Activated naive CD4-positive, alpha-beta T cell treated with anti-CD3 and anti-CD28 coated beads for 36 hours (primary cell): ENCODE results near the gene SDCCAG8. TPM values are rescaled to one million over a fixed set of nuclear protein-coding genes. Genes with fewer than 3 reads are reported as not detected.

ENCODE experiments used
- CTCF ChIA-PET: fragments of 350-600 bp; sonication (Branson Sonifier 250); formaldehyde crosslinking; loops from one replicate; lab custom pipeline; 2021; ENCODE audit warnings: antibody characterized with exemption; lab: Charles Lee
- DNase-seq: peaks from one replicate; pipeline ENCODE4 v3.0.0-alpha.2; 2020
- H3K27ac Mint-ChIP-seq: one replicate; pipeline ENCODE4 v1.8.0; 2021; ENCODE audit warnings: mild to moderate bottlenecking, mixed read lengths
- H3K27me3 Mint-ChIP-seq: one replicate; pipeline ENCODE4 v1.8.0; 2021; ENCODE audit warnings: low read depth, mixed read lengths
- H3K36me3 Mint-ChIP-seq: one replicate; pipeline ENCODE4 v1.8.0; 2021; ENCODE audit warnings: low read depth, mixed read lengths
- H3K4me1 Mint-ChIP-seq: one replicate; pipeline ENCODE4 v1.8.0; 2021; ENCODE audit warnings: low read depth, mixed read lengths
- H3K4me3 Mint-ChIP-seq: one replicate; pipeline ENCODE4 v1.8.0; 2021; ENCODE audit warnings: mild to moderate bottlenecking, moderate library complexity, mixed read lengths
- H3K9me3 Mint-ChIP-seq: one replicate; pipeline ENCODE4 v1.8.0; 2021; ENCODE audit warnings: mixed read lengths
- intact Hi-C: fragments of 100-400 bp; cut with micrococcal nuclease; formaldehyde crosslinking; loops from one replicate; pipeline ENCODE4 v1.15.1; 2023
- total RNA-seq, 2 experiments: library from RNA; stranded (reverse); gene quantifications; one replicate each; pipeline ENCODE4 v1.2.3, GENCODE V29; 2021

The SDCCAG8 gene
- total RNA-seq, 2 experiments from 2014 or later = 24.5 to 29.9 TPM

- intact Hi-C loops = loop anchor here (2.0 kb wide), 1 partner anchor 504 kb away; the partner anchor contains the start of gene AKT3
- no peaks in the 10 kb centered on the region for H3K9me3 Mint-ChIP-seq
- H3K4me1 Mint-ChIP-seq = peaks cover 2% of the 10 kb centered on the region
- no peak for DNase-seq
- CTCF ChIA-PET = interaction anchor here (0.7 to 3.3 kb wide), 2 partner anchors 403 to 902 kb away, joined by 3 to 14 read pairs; no protein-coding TSS in a partner anchor
- H3K27ac Mint-ChIP-seq = no peak overlapping the region
- H3K36me3 Mint-ChIP-seq = peaks cover 25% of the 10 kb centered on the region
- H3K27me3 Mint-ChIP-seq = no peaks in the 10 kb centered on the region
- no peak overlapping the region for H3K4me3 Mint-ChIP-seq
Measured at GRCh38 chr1:243346468-243346867, 90.6 kb downstream of the SDCCAG8 start.

- intact Hi-C loops = no loop called here
- DNase-seq = no peak
- Mint-ChIP-seq H3K4me3 (no peak overlapping the region), H3K27ac (no peak overlapping the region), H3K27me3 (no peaks in the 10 kb centered on the region), H3K4me1 (peaks cover 6% of the 10 kb centered on the region), H3K9me3 (no peaks in the 10 kb centered on the region), H3K36me3 (peaks cover 25% of the 10 kb centered on the region)
- CTCF ChIA-PET = no interaction called here
Measured at GRCh38 chr1:243348331-243348730, 92.5 kb downstream of the SDCCAG8 start.

- H3K4me1 Mint-ChIP-seq = peaks cover 12% of the 10 kb centered on the region
- no peaks in the 10 kb centered on the region for H3K27me3 Mint-ChIP-seq
- H3K27ac Mint-ChIP-seq = no peak overlapping the region
- H3K9me3 Mint-ChIP-seq = no peaks in the 10 kb centered on the region
- peaks cover 23% of the 10 kb centered on the region for H3K36me3 Mint-ChIP-seq
- intact Hi-C loops = no loop called here
- no peak overlapping the region for H3K4me3 Mint-ChIP-seq
- DNase-seq = no peak
- CTCF ChIA-PET = interaction anchor here (0.6 kb wide), 2 partner anchors 281 to 1328 kb away, joined by 4 to 7 read pairs; no protein-coding TSS in a partner anchor
Measured at GRCh38 chr1:243349128-243349527, 93.3 kb downstream of the SDCCAG8 start.

DNA sequence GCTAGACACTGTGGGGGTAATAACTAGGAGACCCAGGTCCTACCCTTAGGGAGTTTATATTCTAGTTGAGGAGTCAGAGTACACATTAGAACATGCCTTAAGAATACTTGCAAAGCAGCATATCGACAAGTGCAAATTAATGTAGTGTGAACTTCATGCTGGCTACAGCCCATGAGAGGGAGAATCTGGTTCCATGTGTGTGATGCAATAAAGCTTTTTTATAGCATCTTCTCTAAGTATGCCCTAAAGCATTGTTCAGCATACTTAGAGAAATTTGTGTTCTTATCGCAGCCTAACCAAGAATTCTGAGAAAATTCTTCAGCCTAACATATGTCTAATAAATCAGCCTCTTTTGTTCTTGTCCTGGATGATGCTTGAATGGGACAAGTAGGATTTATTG is 95.5 kb downstream of the SDCCAG8 start:
- Mint-ChIP-seq H3K4me1 (peaks cover 20% of the 10 kb centered on the region), H3K9me3 (no peaks in the 10 kb centered on the region), H3K4me3 (no peak overlapping the region), H3K27ac (no peak overlapping the region), H3K36me3 (peaks cover 22% of the 10 kb centered on the region), H3K27me3 (no peaks in the 10 kb centered on the region)
- intact Hi-C loops = no loop called here
- CTCF ChIA-PET = no interaction called here
- no peak for DNase-seq

GRCh38 chr1:243354511-243355153 is 98.8 kb downstream of the SDCCAG8 start:
- CTCF ChIA-PET = interaction anchor here (1.7 kb wide), 1 partner anchor 11 kb away, joined by 8 read pairs; no protein-coding TSS in a partner anchor
- no peak for DNase-seq
- peaks cover 20% of the 10 kb centered on the region for H3K4me1 Mint-ChIP-seq
- intact Hi-C loops = no loop called here
- no peaks in the 10 kb centered on the region for H3K27me3 Mint-ChIP-seq
- H3K36me3 Mint-ChIP-seq = peaks cover 16% of the 10 kb centered on the region
- no peak overlapping the region for H3K27ac Mint-ChIP-seq
- no peak overlapping the region for H3K4me3 Mint-ChIP-seq
- no peaks in the 10 kb centered on the region for H3K9me3 Mint-ChIP-seq

DNA sequence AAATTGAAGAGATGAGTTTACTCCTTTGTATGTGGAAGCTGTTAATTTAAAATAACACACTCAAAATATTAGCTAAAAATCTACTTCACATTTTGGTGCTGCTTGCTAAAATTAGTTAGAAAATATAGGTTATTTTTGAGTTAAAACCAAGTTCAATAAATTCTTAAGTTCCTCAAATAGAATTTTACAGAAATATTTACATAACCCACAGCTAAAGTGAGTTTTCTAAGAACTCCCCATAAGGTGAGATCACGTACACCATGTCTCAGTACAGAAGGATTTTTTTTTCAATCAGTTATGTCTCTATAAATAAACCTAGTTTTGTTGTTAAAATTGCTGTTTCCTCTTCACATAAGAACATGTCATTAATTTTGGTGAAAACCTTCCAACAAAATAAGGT is 108.0 kb downstream of the SDCCAG8 start:
- CTCF ChIA-PET = no interaction called here

DNA sequence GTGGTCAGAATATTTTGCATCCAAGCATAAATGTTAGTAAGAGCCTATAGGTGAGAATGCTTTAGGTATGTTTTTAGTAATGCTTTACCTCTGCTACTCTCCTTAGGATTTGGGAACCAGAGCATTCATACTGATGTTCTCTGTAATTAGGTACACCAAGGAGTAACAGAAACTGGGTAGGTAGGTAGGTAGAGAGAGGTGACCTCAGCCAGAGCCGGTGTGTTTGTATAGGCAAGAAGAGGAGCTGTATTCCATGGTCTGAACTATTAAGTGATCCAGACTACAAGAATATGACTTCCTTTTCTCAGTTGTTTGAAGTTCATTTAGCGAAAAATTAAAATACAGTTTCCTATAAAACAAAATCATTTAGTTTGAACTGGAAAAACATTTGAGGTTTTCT is 108.5 kb downstream of the SDCCAG8 start:
- CTCF ChIA-PET = no interaction called here

More for the DNA sequence above, 108.0 kb downstream of the SDCCAG8 start:
- intact Hi-C loops = no loop called here
- Mint-ChIP-seq H3K9me3 (no peaks in the 10 kb centered on the region), H3K36me3 (peaks cover 15% of the 10 kb centered on the region), H3K4me3 (no peak overlapping the region), H3K27ac (no peak overlapping the region), H3K4me1 (no peaks in the 10 kb centered on the region), H3K27me3 (no peaks in the 10 kb centered on the region)
- no peak for DNase-seq

GRCh38 chr1:243364866-243365265 is 109.0 kb downstream of the SDCCAG8 start:
- DNase-seq = no peak
- intact Hi-C loops = no loop called here
- Mint-ChIP-seq H3K9me3 (no peaks in the 10 kb centered on the region), H3K27ac (no peak overlapping the region), H3K27me3 (no peaks in the 10 kb centered on the region), H3K4me3 (no peak overlapping the region), H3K4me1 (no peaks in the 10 kb centered on the region), H3K36me3 (peaks cover 16% of the 10 kb centered on the region)
- CTCF ChIA-PET = no interaction called here

More for the DNA sequence above, 108.5 kb downstream of the SDCCAG8 start:
- Mint-ChIP-seq H3K4me3 (no peak overlapping the region), H3K9me3 (no peaks in the 10 kb centered on the region), H3K27ac (no peak overlapping the region), H3K27me3 (no peaks in the 10 kb centered on the region), H3K36me3 (peaks cover 15% of the 10 kb centered on the region), H3K4me1 (no peaks in the 10 kb centered on the region)
- no peak for DNase-seq
- intact Hi-C loops = no loop called here

DNA sequence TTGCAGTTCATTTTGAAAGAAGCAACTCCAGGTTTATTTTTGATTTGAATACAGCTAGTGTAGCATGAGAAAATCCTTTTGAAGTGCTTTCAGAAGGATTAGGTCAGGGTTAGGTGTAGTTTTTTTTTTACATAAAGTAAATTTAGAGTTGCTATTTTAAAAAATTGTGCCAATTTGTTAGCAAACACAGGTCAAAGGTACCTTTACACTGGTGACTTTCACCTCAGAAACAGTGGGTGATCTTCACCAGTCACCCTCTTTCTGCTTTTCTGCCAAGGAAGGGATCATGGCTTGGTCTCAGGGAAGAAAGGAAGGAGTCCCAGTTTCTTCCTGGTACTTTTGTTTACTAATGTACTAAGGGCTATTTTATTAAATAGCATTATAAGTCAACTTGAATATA is 111.5 kb downstream of the SDCCAG8 start:
- Mint-ChIP-seq H3K9me3 (no peaks in the 10 kb centered on the region), H3K4me3 (no peak overlapping the region), H3K4me1 (no peaks in the 10 kb centered on the region), H3K36me3 (peaks cover 13% of the 10 kb centered on the region), H3K27me3 (no peaks in the 10 kb centered on the region), H3K27ac (no peak overlapping the region)
- no peak for DNase-seq
- intact Hi-C loops = no loop called here
- CTCF ChIA-PET = no interaction called here

DNA sequence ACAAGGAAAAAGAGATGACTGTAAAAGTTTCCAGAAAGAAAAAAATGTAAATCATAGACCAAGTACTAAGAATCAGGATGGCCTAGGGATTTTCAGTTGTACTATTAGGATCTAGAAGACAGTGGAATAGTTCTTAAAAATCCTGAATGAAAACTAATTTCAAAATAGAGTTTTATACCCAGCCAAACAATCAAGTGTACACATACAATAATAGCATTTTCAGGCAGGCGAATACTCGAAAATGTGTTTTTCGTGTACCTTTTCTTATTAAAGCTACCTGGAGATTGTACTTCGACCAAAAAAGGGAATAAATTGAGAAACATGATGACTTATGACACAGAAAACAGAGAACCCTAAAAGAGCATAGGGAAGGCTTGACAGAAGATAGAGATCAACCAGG is 118.6 kb downstream of the SDCCAG8 start:
- CTCF ChIA-PET = no interaction called here
- intact Hi-C loops = no loop called here
- H3K27ac Mint-ChIP-seq = no peak overlapping the region
- peaks cover 25% of the 10 kb centered on the region for H3K36me3 Mint-ChIP-seq
- H3K27me3 Mint-ChIP-seq = no peaks in the 10 kb centered on the region
- no peaks in the 10 kb centered on the region for H3K4me1 Mint-ChIP-seq
- H3K9me3 Mint-ChIP-seq = peaks cover 10% of the 10 kb centered on the region
- DNase-seq = no peak
- H3K4me3 Mint-ChIP-seq = no peak overlapping the region

- Mint-ChIP-seq H3K9me3 (peaks cover 10% of the 10 kb centered on the region), H3K4me3 (no peak overlapping the region), H3K27me3 (no peaks in the 10 kb centered on the region), H3K4me1 (no peaks in the 10 kb centered on the region), H3K36me3 (peaks cover 23% of the 10 kb centered on the region), H3K27ac (no peak overlapping the region)
- CTCF ChIA-PET = interaction anchor here (1.0 kb wide), 1 partner anchor 10 kb away, joined by 3 read pairs; no protein-coding TSS in a partner anchor
- DNase-seq = no peak
- intact Hi-C loops = no loop called here
Measured at GRCh38 chr1:243375596-243375995, 119.8 kb downstream of the SDCCAG8 start.

GRCh38 chr1:243378669-243379068 is 122.8 kb downstream of the SDCCAG8 start:
- Mint-ChIP-seq H3K27ac (no peak overlapping the region), H3K4me3 (no peak overlapping the region), H3K36me3 (peaks cover 29% of the 10 kb centered on the region), H3K9me3 (peaks cover 7% of the 10 kb centered on the region), H3K4me1 (no peaks in the 10 kb centered on the region), H3K27me3 (no peaks in the 10 kb centered on the region)
- no peak for DNase-seq
- CTCF ChIA-PET = no interaction called here
- intact Hi-C loops = no loop called here

- Mint-ChIP-seq H3K4me3 (no peak overlapping the region), H3K4me1 (no peaks in the 10 kb centered on the region), H3K27ac (no peak overlapping the region), H3K9me3 (peaks cover 3% of the 10 kb centered on the region), H3K27me3 (no peaks in the 10 kb centered on the region), H3K36me3 (peaks cover 30% of the 10 kb centered on the region)
- CTCF ChIA-PET = no interaction called here
- DNase-seq = no peak
- intact Hi-C loops = no loop called here
Measured at GRCh38 chr1:243379208-243379607, 123.4 kb downstream of the SDCCAG8 start.
